HG02943 (cell line): Measurements from ENCODE around the gene SAMD4B.

Experiments used
- ATAC-seq: cut with Tn5 transposase; IDR thresholded peaks from one replicate; pipeline ENCODE4 v1.9.1; 2021; ENCODE audit warnings: mild to moderate bottlenecking, low read depth, moderate library complexity; ENCODE audit not compliant: unreplicated experiment

The SAMD4B gene

GRCh38 chr19:39406656-39407409, 64.6 kb downstream of the SAMD4B start, which contains the start of gene ZFP36:
TSS of gene ZFP36 (plus strand) at chr19:39406847. CDS start at chr19:39406905, 58 bp downstream.
- no peak for ATAC-seq

- ATAC-seq, result no peak
Observed at GRCh38 chr19:39407410-39407659, 65.1 kb downstream of the SAMD4B start.

GRCh38 chr19:39407660-39408391, 65.6 kb downstream of the SAMD4B start:
- ATAC-seq, result no peak

GRCh38 chr19:39408392-39409207, 66.4 kb downstream of the SAMD4B start:
- no peak for ATAC-seq

GRCh38 chr19:39409208-39410016, 67.2 kb downstream of the SAMD4B start:
- ATAC-seq, result no peak

- ATAC-seq, result no peak
Observed at GRCh38 chr19:39410017-39410830, 68.0 kb downstream of the SAMD4B start.

- ATAC-seq, result no peak
Observed at GRCh38 chr19:39410831-39411080, 68.5 kb downstream of the SAMD4B start.

- no peak for ATAC-seq
Observed at GRCh38 chr19:39411081-39411831, 69.0 kb downstream of the SAMD4B start.

GRCh38 chr19:39411832-39412099, 69.5 kb downstream of the SAMD4B start:
- ATAC-seq, result peak; percentile 22

GRCh38 chr19:39412100-39412866, 70.1 kb downstream of the SAMD4B start, which contains the start of gene PLEKHG2:
TSS of gene PLEKHG2 (plus strand) at chr19:39412669. CDS start at chr19:39414087, 1,418 bp downstream.
- peak; percentile 48 for ATAC-seq

GRCh38 chr19:39412867-39413271, 70.6 kb downstream of the SAMD4B start:
- no peak for ATAC-seq

GRCh38 chr19:39413272-39413910, 71.2 kb downstream of the SAMD4B start:
- no peak for ATAC-seq

GRCh38 chr19:39413911-39414608, 71.8 kb downstream of the SAMD4B start:
- ATAC-seq, result no peak

- no peak for ATAC-seq
Observed at GRCh38 chr19:39415111-39416046, 73.2 kb downstream of the SAMD4B start.

GRCh38 chr19:39416152-39417120, 74.2 kb downstream of the SAMD4B start:
- no peak for ATAC-seq
